K562 (cell line): ENCODE data around the gene DAZAP1. TPM values are rescaled to one million over a fixed set of nuclear protein-coding genes. Genes with fewer than 3 reads are reported as not detected.

Source experiments
- CLOCK ChIP-seq: fragments of 250-450 bp; sonication (Bioruptor Pico); IDR thresholded peaks from 2 replicates; pipeline ENCODE4 v1.4.0; 2020; ENCODE audit warnings: mild to moderate bottlenecking, moderate library complexity, borderline replicate concordance
- CREM ChIP-seq: IDR thresholded peaks from 2 replicates; pipeline ENCODE4 v1.6.1; 2014; ENCODE audit warnings: antibody characterized with exemption, low read depth
- EWSR1 ChIP-seq: fragments of 450-650 bp; IDR thresholded peaks from 2 replicates; pipeline ENCODE4 v1.6.1; 2018; ENCODE audit warnings: borderline replicate concordance, mild to moderate bottlenecking, low read depth, moderate library complexity; ENCODE audit not compliant: partially characterized antibody
- GABPB1 ChIP-seq: sonication (generic); formaldehyde crosslinking; IDR thresholded peaks from 2 replicates; pipeline ENCODE4 v1.8.0; 2022; ENCODE audit warnings: mild to moderate bottlenecking, missing genetic modification reagents
- MCM3 ChIP-seq: fragments of 450-650 bp; IDR thresholded peaks from 2 replicates; pipeline ENCODE4 v1.6.1; 2016
- NFIX ChIP-seq: fragments of 250-450 bp; sonication (Bioruptor Pico); IDR thresholded peaks from 2 replicates; pipeline ENCODE4 v1.4.0; 2020; ENCODE audit warnings: low read depth, mild to moderate bottlenecking, moderate library complexity
- PRPF4 ChIP-seq: fragments of 200-400 bp; formaldehyde crosslinking; IDR thresholded peaks from one replicate; pipeline ENCODE4 v1.6.1; 2017; ENCODE audit warnings: low read length, low read depth, mild to moderate bottlenecking; ENCODE audit not compliant: insufficient read depth, poor library complexity, severe bottlenecking
- SMAD1 ChIP-seq: fragments of 150-350 bp; IDR thresholded peaks from 2 replicates; pipeline ENCODE4 v1.6.1; 2014; ENCODE audit warnings: low read length, low read depth; ENCODE audit not compliant: partially characterized antibody
- SMAD2 ChIP-seq: fragments of 150-350 bp; IDR thresholded peaks from 2 replicates; pipeline ENCODE4 v1.6.1; 2014; ENCODE audit warnings: low read depth, mild to moderate bottlenecking, low read length
- TBL1XR1 ChIP-seq, 2 experiments: IDR thresholded peaks; 2 replicates each; pipeline ENCODE4 v1.6.1; 2012; ENCODE audit warnings: improper control_type of control experiment in 2 of 2, low read length in 2 of 2, mild to moderate bottlenecking in 1 of 2
- TBP ChIP-seq: optimal IDR thresholded peaks from 2 replicates; pipeline ENCODE3; 2011; ENCODE audit warnings: low read depth, low read length, improper control_type of control experiment
- TFE3 ChIP-seq: fragments of 450-650 bp; formaldehyde crosslinking; IDR thresholded peaks from 2 replicates; pipeline ENCODE4 v1.4.0; 2020; ENCODE audit warnings: mild to moderate bottlenecking, mixed read lengths
- XRCC5 ChIP-seq: fragments of 200-400 bp; formaldehyde crosslinking; IDR thresholded peaks from 2 replicates; pipeline ENCODE4 v1.6.1; 2017; ENCODE audit warnings: low read depth, mild to moderate bottlenecking, low read length
- ZBTB17 ChIP-seq: fragments of 450-650 bp; formaldehyde crosslinking; IDR thresholded peaks from 2 replicates; pipeline ENCODE4 v1.4.0; 2020; ENCODE audit warnings: mild to moderate bottlenecking
- ZNF12 ChIP-seq: sonication (generic); formaldehyde crosslinking; IDR thresholded peaks from 2 replicates; pipeline ENCODE4 v1.4.0; 2020; ENCODE audit warnings: mild to moderate bottlenecking, missing genetic modification reagents
- ZNF24 ChIP-seq: fragments of 450-650 bp; IDR thresholded peaks from 2 replicates; pipeline ENCODE4 v1.6.1; 2016
- polyA plus RNA-seq, 8 experiments: library from polyadenylated mRNA; depleted of rRNA in 4 of 8; stranded (reverse) in 5 of 8; unstranded in 3 of 8; fragments of >200 nt; fragmentation: Nextera tagmentation in 2 of 8; fragmentation: Illumina TruSeq in 1 of 8; extraction: Ambion mirVana in 2 of 8; extraction: Trizol in 1 of 8; gene quantifications; 2 replicates each; pipeline versions ENCODE4 v1.2.1 to v1.2.3, GENCODE V29; 2011 to 2014; ENCODE audit warnings: inconsistent platforms in 1 of 8, missing spikeins in 1 of 8
- total RNA-seq, 7 experiments: library from RNA; depleted of rRNA in 6 of 7; stranded (reverse); fragments of >200 nt in 6 of 7; fragmentation: Illumina TruSeq in 2 of 7; extraction: Trizol in 2 of 7; gene quantifications; 2 replicates each; pipeline versions ENCODE4 v1.2.1 to v1.2.3, GENCODE V29; 2011 to 2021; ENCODE audit warnings: low replicate concordance in 1 of 7
- TF ChIP-seq, protein P1 (sequence below): fragments of 250-450 bp; sonication (Bioruptor Pico); IDR thresholded peaks from 2 replicates; pipeline ENCODE4 v1.6.1; 2021; ENCODE audit warnings: mild to moderate bottlenecking
- TF ChIP-seq, protein P2 (sequence below): fragments of 200-400 bp; formaldehyde crosslinking; IDR thresholded peaks from 2 replicates; pipeline ENCODE4 v1.6.1; 2017; ENCODE audit warnings: mild to moderate bottlenecking, low read depth, low read length, moderate library complexity
- TF ChIP-seq, protein P3 (sequence below): sonication (generic); formaldehyde crosslinking; IDR thresholded peaks from 2 replicates; pipeline ENCODE4 v1.4.0; 2020; ENCODE audit warnings: mild to moderate bottlenecking, missing genetic modification reagents

DAZAP1 gene
- total and polyA plus RNA-seq, 9 of the 15 experiments (the other 6 are each of a cell fraction or from before 2014, with no cell fraction given) = 10.8 to 289 (median 142) TPM

DNA sequence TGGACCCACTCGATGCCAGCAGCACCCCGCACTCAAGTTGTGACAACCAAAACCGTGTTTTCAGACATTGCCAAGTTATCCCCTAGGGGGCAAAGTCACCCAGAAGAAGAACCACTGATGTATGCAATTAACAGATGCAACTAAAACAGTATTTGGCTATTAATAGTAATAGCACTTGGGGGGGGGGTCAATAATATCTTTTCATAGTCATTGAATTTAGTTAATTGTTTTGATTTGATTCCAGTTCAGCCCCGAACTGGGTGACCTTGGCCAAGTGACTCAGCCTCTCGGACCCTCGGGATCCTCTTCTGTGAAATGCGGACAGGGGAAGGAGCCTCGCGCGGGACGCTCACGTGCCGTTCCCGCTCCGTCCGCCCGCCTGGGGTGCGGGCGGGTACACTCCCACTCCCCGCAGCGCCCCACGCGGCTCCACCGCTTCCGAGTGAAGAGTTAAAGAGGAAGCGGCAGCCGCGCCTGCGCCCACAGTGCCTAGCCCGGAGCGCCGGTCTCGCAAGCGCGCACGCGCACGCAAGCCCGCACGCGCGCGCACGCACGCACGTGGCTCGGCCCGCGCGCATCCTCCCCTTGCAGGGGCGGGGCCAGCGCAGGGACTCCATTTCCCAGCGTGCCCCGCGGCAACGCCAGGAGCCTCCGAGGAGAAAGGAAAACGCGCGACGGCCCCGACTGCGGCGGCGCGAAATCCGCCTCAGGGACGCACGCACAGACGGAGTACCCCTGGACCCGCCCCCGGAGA is 435 bp upstream of the DAZAP1 start (continued):
- TF ChIP-seq TBP (peak; percentile 74), CLOCK (CRISPR knock-in tag) (no peak), EWSR1 (no peak), ZBTB17 (peak; percentile 82; the same call in 1 of the 2 replicates), SMAD2 (no peak), NFIX (CRISPR knock-in tag) (no peak), GABPB1 (CRISPR knock-in tag) (peak; percentile 66), TFE3 (CRISPR knock-in tag) (no peak), SMAD1 (peak; percentile 49), PRPF4 (no peak), ZNF12 (CRISPR knock-in tag) (no peak), MCM3 (no peak), TBL1XR1 (IDR thresholded peaks at IDR 0.05; ENCODE audit: low read length in 2 of 2) (no peak), CREM (peak; percentile 82), XRCC5 (no peak), ZNF24 (peak; percentile 38; the same call in 1 of the 2 replicates)
- TF ChIP-seq, protein P1, sequence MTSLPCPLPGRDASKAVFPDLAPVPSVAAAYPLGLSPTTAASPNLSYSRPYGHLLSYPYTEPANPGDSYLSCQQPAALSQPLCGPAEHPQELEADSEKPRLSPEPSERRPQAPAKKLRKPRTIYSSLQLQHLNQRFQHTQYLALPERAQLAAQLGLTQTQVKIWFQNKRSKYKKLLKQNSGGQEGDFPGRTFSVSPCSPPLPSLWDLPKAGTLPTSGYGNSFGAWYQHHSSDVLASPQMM (CRISPR knock-in tag) = no peak
- TF ChIP-seq, protein P2, sequence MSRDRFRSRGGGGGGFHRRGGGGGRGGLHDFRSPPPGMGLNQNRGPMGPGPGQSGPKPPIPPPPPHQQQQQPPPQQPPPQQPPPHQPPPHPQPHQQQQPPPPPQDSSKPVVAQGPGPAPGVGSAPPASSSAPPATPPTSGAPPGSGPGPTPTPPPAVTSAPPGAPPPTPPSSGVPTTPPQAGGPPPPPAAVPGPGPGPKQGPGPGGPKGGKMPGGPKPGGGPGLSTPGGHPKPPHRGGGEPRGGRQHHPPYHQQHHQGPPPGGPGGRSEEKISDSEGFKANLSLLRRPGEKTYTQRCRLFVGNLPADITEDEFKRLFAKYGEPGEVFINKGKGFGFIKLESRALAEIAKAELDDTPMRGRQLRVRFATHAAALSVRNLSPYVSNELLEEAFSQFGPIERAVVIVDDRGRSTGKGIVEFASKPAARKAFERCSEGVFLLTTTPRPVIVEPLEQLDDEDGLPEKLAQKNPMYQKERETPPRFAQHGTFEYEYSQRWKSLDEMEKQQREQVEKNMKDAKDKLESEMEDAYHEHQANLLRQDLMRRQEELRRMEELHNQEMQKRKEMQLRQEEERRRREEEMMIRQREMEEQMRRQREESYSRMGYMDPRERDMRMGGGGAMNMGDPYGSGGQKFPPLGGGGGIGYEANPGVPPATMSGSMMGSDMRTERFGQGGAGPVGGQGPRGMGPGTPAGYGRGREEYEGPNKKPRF = no peak
- TF ChIP-seq, protein P3, sequence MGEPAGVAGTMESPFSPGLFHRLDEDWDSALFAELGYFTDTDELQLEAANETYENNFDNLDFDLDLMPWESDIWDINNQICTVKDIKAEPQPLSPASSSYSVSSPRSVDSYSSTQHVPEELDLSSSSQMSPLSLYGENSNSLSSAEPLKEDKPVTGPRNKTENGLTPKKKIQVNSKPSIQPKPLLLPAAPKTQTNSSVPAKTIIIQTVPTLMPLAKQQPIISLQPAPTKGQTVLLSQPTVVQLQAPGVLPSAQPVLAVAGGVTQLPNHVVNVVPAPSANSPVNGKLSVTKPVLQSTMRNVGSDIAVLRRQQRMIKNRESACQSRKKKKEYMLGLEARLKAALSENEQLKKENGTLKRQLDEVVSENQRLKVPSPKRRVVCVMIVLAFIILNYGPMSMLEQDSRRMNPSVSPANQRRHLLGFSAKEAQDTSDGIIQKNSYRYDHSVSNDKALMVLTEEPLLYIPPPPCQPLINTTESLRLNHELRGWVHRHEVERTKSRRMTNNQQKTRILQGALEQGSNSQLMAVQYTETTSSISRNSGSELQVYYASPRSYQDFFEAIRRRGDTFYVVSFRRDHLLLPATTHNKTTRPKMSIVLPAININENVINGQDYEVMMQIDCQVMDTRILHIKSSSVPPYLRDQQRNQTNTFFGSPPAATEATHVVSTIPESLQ (CRISPR knock-in tag) = no peak; the same call in 1 of the 2 replicates
